OCI-LY1 (cell line): ENCODE data around the gene RTL10.

Experiments used
- EZH2 ChIP-seq: fragments of 200-600 bp; sonication (generic), shearing (Covaris generic); IDR thresholded peaks from 2 replicates; pipeline ENCODE4 v1.8.0; 2017; ENCODE audit warnings: borderline replicate concordance, mixed run types, mild to moderate bottlenecking, antibody characterized with exemption, low read length, moderate library complexity, mixed read lengths
- TF ChIP-seq, protein P1 (sequence below): fragments of 200-600 bp; sonication (generic), shearing (Covaris generic); IDR thresholded peaks from 2 replicates; pipeline ENCODE4 v1.5.1; 2017; ENCODE audit warnings: mild to moderate bottlenecking, antibody characterized with exemption, low read length, moderate library complexity, mixed read lengths

DNA sequence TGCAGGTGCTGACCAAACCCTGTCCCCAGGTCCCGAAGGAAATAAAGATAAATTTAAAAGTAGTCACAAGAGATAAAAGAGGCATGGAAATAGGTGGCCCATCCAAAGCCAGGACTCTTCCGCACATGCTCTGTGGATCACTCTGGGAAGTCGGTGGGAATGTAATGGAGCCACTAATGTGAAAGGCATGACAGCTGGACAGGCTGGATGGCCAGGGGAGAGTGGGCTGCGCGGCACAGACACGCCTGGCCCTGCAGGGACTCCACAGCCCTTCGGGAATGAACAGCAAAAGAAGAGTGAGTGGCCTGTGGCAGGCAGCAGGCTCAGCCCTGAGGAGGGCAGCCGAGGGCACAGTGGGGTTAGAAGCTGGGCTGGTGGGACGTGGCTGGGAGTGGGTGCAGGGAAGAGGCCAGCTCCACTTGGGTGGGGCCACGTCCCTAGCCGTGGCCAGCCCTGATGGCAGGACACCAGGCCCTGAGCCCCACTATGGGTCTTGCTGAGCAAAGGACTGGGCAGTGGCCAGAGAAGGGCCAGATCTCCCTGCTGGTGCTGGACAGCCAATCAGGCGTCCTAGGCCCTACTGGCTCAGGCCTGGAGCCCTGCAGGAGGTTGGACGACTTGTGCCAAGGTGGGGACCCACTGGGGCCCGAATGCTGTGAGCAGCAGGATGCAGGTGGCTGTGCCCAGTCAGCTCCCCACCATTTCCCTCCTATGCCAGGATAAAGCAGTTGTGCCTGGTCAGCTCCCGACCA lies 31.3 kb upstream of the RTL10 start:
- TF ChIP-seq, protein P1, sequence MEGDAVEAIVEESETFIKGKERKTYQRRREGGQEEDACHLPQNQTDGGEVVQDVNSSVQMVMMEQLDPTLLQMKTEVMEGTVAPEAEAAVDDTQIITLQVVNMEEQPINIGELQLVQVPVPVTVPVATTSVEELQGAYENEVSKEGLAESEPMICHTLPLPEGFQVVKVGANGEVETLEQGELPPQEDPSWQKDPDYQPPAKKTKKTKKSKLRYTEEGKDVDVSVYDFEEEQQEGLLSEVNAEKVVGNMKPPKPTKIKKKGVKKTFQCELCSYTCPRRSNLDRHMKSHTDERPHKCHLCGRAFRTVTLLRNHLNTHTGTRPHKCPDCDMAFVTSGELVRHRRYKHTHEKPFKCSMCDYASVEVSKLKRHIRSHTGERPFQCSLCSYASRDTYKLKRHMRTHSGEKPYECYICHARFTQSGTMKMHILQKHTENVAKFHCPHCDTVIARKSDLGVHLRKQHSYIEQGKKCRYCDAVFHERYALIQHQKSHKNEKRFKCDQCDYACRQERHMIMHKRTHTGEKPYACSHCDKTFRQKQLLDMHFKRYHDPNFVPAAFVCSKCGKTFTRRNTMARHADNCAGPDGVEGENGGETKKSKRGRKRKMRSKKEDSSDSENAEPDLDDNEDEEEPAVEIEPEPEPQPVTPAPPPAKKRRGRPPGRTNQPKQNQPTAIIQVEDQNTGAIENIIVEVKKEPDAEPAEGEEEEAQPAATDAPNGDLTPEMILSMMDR, result no peak
- no peak for TF ChIP-seq EZH2
